Measurements from ENCODE around the gene FAM174C. TPM values are rescaled to one million over a fixed set of nuclear protein-coding genes. Genes with fewer than 3 reads are reported as not detected.

FAM174C gene
- total RNA-seq, 4 donors from 2014 or later = 44.3 to 72.5 (median 58.2) TPM

GRCh38 chr19:1279782-1280341 lies 4.5 kb downstream of the FAM174C start:
- Histone ChIP-seq H3K36me3 (peaks cover 14% of the 10 kb centered on the region), H3K9me3 (no peaks in the 10 kb centered on the region), H3K4me1 (peaks cover 16% of the 10 kb centered on the region), H3K27me3 (peaks cover 23% of the 10 kb centered on the region), H3K27ac (no peak overlapping the region), H3K4me3 (no peak overlapping the region)
- no peak for TF ChIP-seq POLR2AphosphoS5 (IDR thresholded peaks at IDR 0.05)
- TF ChIP-seq CTCF (IDR thresholded peaks at IDR 0.05) = peak; percentile 77 to 96
- no peak for TF ChIP-seq POLR2A (IDR thresholded peaks at IDR 0.05)
- WGBS = 37% methylated on average over 9 of the region's 10 CpGs
- peak in 1 of 2 donors; percentile 87 for DNase-seq (ENCODE audit: low spot score in 2 of 2)

GRCh38 chr19:1280636-1281568 lies 5.6 kb downstream of the FAM174C start:
- TF ChIP-seq POLR2AphosphoS5 (IDR thresholded peaks at IDR 0.05) = no peak
- no peak for TF ChIP-seq EP300 (IDR thresholded peaks at IDR 0.05)
- no peak for TF ChIP-seq POLR2A (IDR thresholded peaks at IDR 0.05)
- TF ChIP-seq CTCF (IDR thresholded peaks at IDR 0.05) = no peak
- WGBS = 87% methylated on average over 8 of the region's 53 CpGs
- DNase-seq (ENCODE audit: low spot score in 2 of 2) = no peak
- Histone ChIP-seq H3K27ac (no peak overlapping the region), H3K9me3 (no peaks in the 10 kb centered on the region), H3K4me1 (peaks cover 15% of the 10 kb centered on the region), H3K27me3 (peaks cover 31% of the 10 kb centered on the region), H3K36me3 (peaks cover 14% of the 10 kb centered on the region), H3K4me3 (no peak overlapping the region)

GRCh38 chr19:1281569-1282287 lies 6.4 kb downstream of the FAM174C start:
- TF ChIP-seq POLR2AphosphoS5 (IDR thresholded peaks at IDR 0.05) = no peak
- no peak for TF ChIP-seq EP300 (IDR thresholded peaks at IDR 0.05)
- no peak for TF ChIP-seq POLR2A (IDR thresholded peaks at IDR 0.05)
- peaks cover 14% of the 10 kb centered on the region for H3K36me3 ChIP-seq
- no peak for DNase-seq (ENCODE audit: low spot score in 2 of 2)
- no peak overlapping the region for H3K4me3 ChIP-seq
- WGBS = 66% methylated on average over 10 of the region's 15 CpGs
- no peaks in the 10 kb centered on the region for H3K9me3 ChIP-seq
- H3K27me3 ChIP-seq = peaks cover 38% of the 10 kb centered on the region
- H3K27ac ChIP-seq = no peak overlapping the region
- peaks cover 13% of the 10 kb centered on the region for H3K4me1 ChIP-seq

- Histone ChIP-seq H3K9me3 (no peaks in the 10 kb centered on the region), H3K4me3 (no peak overlapping the region), H3K36me3 (peaks cover 13% of the 10 kb centered on the region), H3K4me1 (peaks cover 8% of the 10 kb centered on the region), H3K27me3 (peaks cover 48% of the 10 kb centered on the region), H3K27ac (no peak overlapping the region)
- TF ChIP-seq CTCF (IDR thresholded peaks at IDR 0.05) (no peak), POLR2A (IDR thresholded peaks at IDR 0.05) (no peak), EP300 (IDR thresholded peaks at IDR 0.05) (no peak), POLR2AphosphoS5 (IDR thresholded peaks at IDR 0.05) (no peak)
- WGBS = 82% methylated on average over 4 of the region's 18 CpGs
- DNase-seq (ENCODE audit: low spot score in 2 of 2) = no peak
Observed at GRCh38 chr19:1282588-1283206, 7.4 kb downstream of the FAM174C start.

- 100% methylated on average over 2 of the region's 29 CpGs for WGBS
- Histone ChIP-seq H3K4me1 (peaks cover 8% of the 10 kb centered on the region), H3K9me3 (no peaks in the 10 kb centered on the region), H3K4me3 (no peak overlapping the region), H3K27ac (no peak overlapping the region), H3K36me3 (peaks cover 9% of the 10 kb centered on the region), H3K27me3 (peaks cover 55% of the 10 kb centered on the region)
- TF ChIP-seq EP300 (IDR thresholded peaks at IDR 0.05) (no peak), CTCF (IDR thresholded peaks at IDR 0.05) (no peak), POLR2AphosphoS5 (IDR thresholded peaks at IDR 0.05) (no peak), POLR2A (IDR thresholded peaks at IDR 0.05) (no peak)
- no peak for DNase-seq (ENCODE audit: low spot score in 2 of 2)
Observed at GRCh38 chr19:1283207-1283916, 8.0 kb downstream of the FAM174C start.

Measured in suprapubic skin (tissue), 4 donors.